Adrenal gland (tissue), 12 donors: ENCODE measurements around the gene NR1D2. TPM values are rescaled to one million over a fixed set of nuclear protein-coding genes. Genes with fewer than 3 reads are reported as not detected.

Experiments
- DNase-seq, 7 donors: peaks; one replicate each; pipeline ENCODE4 v3.0.0-alpha.2; 2019 to 2020
- H3K27ac ChIP-seq, 5 donors: fragments of 200-600 bp; sonication (generic) in 4 of 5; 1 replicate in 3 of 5; 2 replicates in 2 of 5; pipeline versions ENCODE4 v1.5.1 to v1.8.0; 2016 to 2020; ENCODE audit warnings: mild to moderate bottlenecking in 1 of 5
- H3K27me3 ChIP-seq: fragments of 200-600 bp; 2 replicates; pipeline ENCODE4 v1.8.0; 2021
- H3K36me3 ChIP-seq, 2 donors: fragments of 200-600 bp; replicated peaks in 1 of 2; 1 replicate in 1 of 2; 2 replicates in 1 of 2; pipeline versions ENCODE4 v1.5.1 to v1.8.0; 2018 to 2022
- H3K4me1 ChIP-seq, 2 donors: fragments of 200-600 bp; replicated peaks in 1 of 2; 1 replicate in 1 of 2; 2 replicates in 1 of 2; pipeline versions ENCODE4 v1.5.1 to v1.8.0; 2018 to 2021
- H3K4me3 ChIP-seq, 4 donors: fragments of 200-600 bp; sonication (generic) in 3 of 4; one replicate each; pipeline ENCODE4 v1.5.1; 2016 to 2018
- H3K9me3 ChIP-seq, 3 donors: fragments of 200-600 bp; sonication (generic) in 1 of 3; replicated peaks in 1 of 3; 1 replicate in 2 of 3; 2 replicates in 1 of 3; pipeline versions ENCODE4 v1.5.1 to v1.8.0; 2016 to 2021
- CTCF ChIP-seq, 6 experiments: fragments of 450-650 bp in 4 of 6; fragments of 200-600 bp in 2 of 6; sonication (generic) in 1 of 6; IDR thresholded peaks; 1 replicate in 5 of 6; 2 replicates in 1 of 6; pipeline versions ENCODE4 v1.5.1 to v1.8.0; 2016 to 2021; ENCODE audit warnings: antibody characterized with exemption in 6 of 6, mild to moderate bottlenecking in 2 of 6, moderate library complexity in 1 of 6
- POLR2A ChIP-seq, 2 donors: fragments of 450-650 bp; IDR thresholded peaks; one replicate each; pipeline ENCODE4 v1.6.1; 2017; ENCODE audit warnings: antibody characterized with exemption in 2 of 2, mild to moderate bottlenecking in 2 of 2, moderate library complexity in 1 of 2
- WGBS, 4 donors: extraction: QIAGEN DNeasy Blood & Tissue Kit in 2 of 4; methylation state at CpG; one replicate each; pipeline versions ENCODE4 v1.1.5 to v1.1.7; 2013 to 2017; 5-methylcytosine and 5-hydroxymethylcytosine counted together
- intact Hi-C, 2 donors: fragments of 100-400 bp; cut with DNase I; formaldehyde crosslinking; loops; one replicate each; pipeline versions ENCODE4 v1.14.1 to v1.15.0; 2022 to 2023
- polyA plus RNA-seq, 3 donors: library from polyadenylated mRNA; stranded (reverse); fragments of 200-250 nt in 2 of 3; fragments of 350-450 nt in 1 of 3; fragmentation: Illumina TruSeq in 1 of 3; extraction: RNeasy Lipid Tissue Mini Kit (QIAGEN cat#74804) in 1 of 3; gene quantifications; one replicate each; pipeline ENCODE4 v1.2.3, GENCODE V29; 2013 to 2014
- total RNA-seq, 9 donors: library from RNA; depleted of rRNA in 4 of 9; stranded (reverse); fragments of >200 nt in 4 of 9; fragments of 120-200 nt in 1 of 9; fragmentation: NEBNext Ultra II Directional in 1 of 9; extraction: Animal tissue kit (Norgen Biotek cat#: 25700) in 1 of 9; gene quantifications; one replicate each; pipeline versions ENCODE4 v1.1.0 to v1.2.4, GENCODE V29; 2013 to 2023
- donor health status: healthy with polysubstance abuse.
- donor health status: Bipolar disorder and iron deficiency.
- donor health status: DM: yes; HTN: yes; CAD: no.
- donor health status: DM: no; HTN: no; CAD: no.
- donor health status: DM: no; HTN: no; CAD: no.
- donor health status: DM: yes; HTN: yes; CAD: no.

Gene NR1D2
- total and polyA plus RNA-seq, 12 donors: 8.7 to 43.4 (median 29.6) TPM

GRCh38 chr3:23948761-23949160, 3.7 kb downstream of the NR1D2 start:
- peak overlapping the region in 4 of 5 donors; percentile 57 to 100 (median 99) for H3K27ac ChIP-seq
- no peaks in the 10 kb centered on the region for H3K36me3 ChIP-seq
- no peaks in the 10 kb centered on the region for H3K27me3 ChIP-seq
- 65 to 72% (median 69%) methylated on average over 2 of the region's 2 CpGs for WGBS, 4 donors
- TF ChIP-seq CTCF (IDR thresholded peaks at IDR 0.05) (no peak), POLR2A (IDR thresholded peaks at IDR 0.05) (no peak)
- intact Hi-C loops: no loop called here
- no peak overlapping the region for H3K4me3 ChIP-seq
- H3K9me3 ChIP-seq: no peaks in the 10 kb centered on the region
- peak in 3 of 7 donors; percentile 14 to 21 (median 16) for DNase-seq
- H3K4me1 ChIP-seq: peaks cover 37 to 75% of the 10 kb centered on the region in 2 donors

DNA sequence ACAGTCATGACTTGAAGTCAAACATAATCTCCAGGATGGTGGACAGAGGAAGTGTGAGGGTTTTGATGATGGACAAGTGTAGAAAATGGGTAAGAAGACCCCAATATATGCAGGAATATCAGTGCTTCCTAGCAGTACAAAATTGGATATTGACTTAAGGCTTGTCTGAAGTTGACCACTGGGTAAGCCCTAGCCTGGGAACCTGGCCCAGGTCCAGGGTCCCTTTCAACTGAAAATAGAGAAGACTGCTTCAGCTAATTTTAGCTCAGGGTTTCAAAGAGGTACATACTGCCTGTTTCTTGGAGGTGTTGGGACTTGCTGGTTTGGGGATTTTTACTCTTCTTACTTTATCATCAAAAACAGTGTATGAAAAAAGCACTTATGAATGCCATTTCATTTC, 4.7 kb downstream of the NR1D2 start:
- H3K4me1 ChIP-seq: peaks cover 37 to 73% of the 10 kb centered on the region in 2 donors
- TF ChIP-seq POLR2A (IDR thresholded peaks at IDR 0.05): no peak
- TF ChIP-seq CTCF (IDR thresholded peaks at IDR 0.05): no peak
- peak overlapping the region in 4 of 5 donors; percentile 14 to 100 (median 44) for H3K27ac ChIP-seq

GRCh38 chr3:23950293-23950692, 5.2 kb downstream of the NR1D2 start:
- Histone ChIP-seq H3K4me1 (peaks cover 37 to 73% of the 10 kb centered on the region in 2 donors), H3K36me3 (peaks cover 0 to 4% of the 10 kb centered on the region in 2 donors), H3K9me3 (no peaks in the 10 kb centered on the region), H3K27ac (peak overlapping the region in 4 of 5 donors; percentile 14 to 100 (median 44)), H3K27me3 (no peaks in the 10 kb centered on the region), H3K4me3 (peak overlapping the region in 1 of 4 donors; percentile 1)
- intact Hi-C loops: no loop called here
- DNase-seq: no peak
- TF ChIP-seq CTCF (IDR thresholded peaks at IDR 0.05): no peak
- no peak for TF ChIP-seq POLR2A (IDR thresholded peaks at IDR 0.05)

More for the DNA sequence above, 4.7 kb downstream of the NR1D2 start:
- intact Hi-C loops: no loop called here
- DNase-seq: peak in 5 of 7 donors; percentile 22 to 67 (median 48)
- no peaks in the 10 kb centered on the region for H3K27me3 ChIP-seq
- no peaks in the 10 kb centered on the region for H3K9me3 ChIP-seq
- H3K4me3 ChIP-seq: peak overlapping the region in 1 of 4 donors; percentile 1
- H3K36me3 ChIP-seq: peaks cover 0 to 3% of the 10 kb centered on the region in 2 donors

DNA sequence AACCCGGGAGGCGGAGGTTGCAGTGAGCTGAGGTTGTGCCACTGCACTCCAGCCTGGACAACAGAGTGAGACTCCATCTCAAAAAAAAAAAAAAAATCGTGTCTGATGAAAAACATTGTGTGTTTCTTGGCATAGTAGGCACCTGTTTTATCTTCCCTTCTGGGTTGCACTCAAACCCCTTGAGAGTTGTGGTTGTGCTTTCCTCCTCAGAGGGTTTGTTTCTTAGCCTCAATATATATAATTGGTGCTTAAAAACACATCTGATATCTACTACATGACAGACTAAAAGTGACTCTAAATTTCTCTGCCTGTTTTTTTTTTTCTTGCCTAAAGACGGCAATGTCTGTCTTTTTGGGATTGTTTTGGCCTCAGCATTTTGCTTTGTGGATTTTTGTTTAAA, 7.6 kb downstream of the NR1D2 start:
- no peak overlapping the region for H3K27ac ChIP-seq
- no peaks in the 10 kb centered on the region for H3K27me3 ChIP-seq
- peaks cover 25 to 59% of the 10 kb centered on the region in 2 donors for H3K4me1 ChIP-seq
- no peaks in the 10 kb centered on the region for H3K9me3 ChIP-seq
- H3K4me3 ChIP-seq: no peak overlapping the region
- H3K36me3 ChIP-seq: peaks cover 0 to 4% of the 10 kb centered on the region in 2 donors
- no peak for TF ChIP-seq POLR2A (IDR thresholded peaks at IDR 0.05)
- no peak for TF ChIP-seq CTCF (IDR thresholded peaks at IDR 0.05)
- intact Hi-C loops: no loop called here
- 72 to 82% (median 79%) methylated on average over 4 of the region's 4 CpGs for WGBS, 4 donors
- no peak for DNase-seq
